NT2/D1 (cell line): ENCODE measurements around the gene PCDH12.

ENCODE experiments used
- SUZ12 ChIP-seq: IDR thresholded peaks from 2 replicates; pipeline ENCODE4 v1.6.1; 2011; ENCODE audit not compliant: insufficient read length, insufficient read depth; ENCODE audit errors: extremely low read depth
- YY1 ChIP-seq: IDR thresholded peaks from 2 replicates; pipeline ENCODE4 v1.6.1; 2011; ENCODE audit not compliant: insufficient read length, insufficient read depth
- ZNF274 ChIP-seq: IDR thresholded peaks from 2 replicates; pipeline ENCODE4 v1.6.1; 2011; ENCODE audit warnings: mild to moderate bottlenecking, low read depth, low read length

GRCh38 chr5:141951332-141951781 is 6.6 kb downstream of the PCDH12 start:
- no peak for TF ChIP-seq ZNF274
- no peak for TF ChIP-seq SUZ12
- TF ChIP-seq YY1: no peak
